HAP-1 (cell line): Measurements from ENCODE around the gene TRIM31.

Source experiments
- DNase-seq, 2 experiments: peaks; one replicate each; pipeline ENCODE4 v3.0.0-alpha.2; 2016 to 2020; ENCODE audit warnings: low spot score in 2 of 2
- H3K27me3 ChIP-seq: fragments of 250-450 bp; sonication (Bioruptor Pico); 2 replicates; pipeline ENCODE4 v1.5.1; 2020; ENCODE audit warnings: low read depth, mild to moderate bottlenecking, moderate library complexity
- H3K36me3 ChIP-seq: fragments of 250-450 bp; sonication (Bioruptor Pico); replicated peaks from 2 replicates; pipeline ENCODE4 v1.5.1; 2020; ENCODE audit warnings: mild to moderate bottlenecking
- H3K4me1 ChIP-seq: fragments of 250-450 bp; sonication (Bioruptor Pico); 2 replicates; pipeline ENCODE4 v1.5.1; 2020; ENCODE audit warnings: mild to moderate bottlenecking
- H3K4me3 ChIP-seq: fragments of 250-450 bp; sonication (Bioruptor Pico); 2 replicates; pipeline ENCODE4 v1.5.1; 2020; ENCODE audit warnings: mild to moderate bottlenecking, moderate library complexity
- H3K9me3 ChIP-seq: fragments of 250-450 bp; sonication (Bioruptor Pico); 2 replicates; pipeline ENCODE4 v1.5.1; 2020; ENCODE audit warnings: mild to moderate bottlenecking, moderate library complexity
- in situ Hi-C: fragments of 300-500 bp; cut with MboI; formaldehyde crosslinking; loops from 3 replicates; pipeline ENCODE4 v1.14.3; 2020; ENCODE audit warnings: low sequenced_read_pairs, inconsistent platforms, mixed read lengths

TRIM31 gene

DNA sequence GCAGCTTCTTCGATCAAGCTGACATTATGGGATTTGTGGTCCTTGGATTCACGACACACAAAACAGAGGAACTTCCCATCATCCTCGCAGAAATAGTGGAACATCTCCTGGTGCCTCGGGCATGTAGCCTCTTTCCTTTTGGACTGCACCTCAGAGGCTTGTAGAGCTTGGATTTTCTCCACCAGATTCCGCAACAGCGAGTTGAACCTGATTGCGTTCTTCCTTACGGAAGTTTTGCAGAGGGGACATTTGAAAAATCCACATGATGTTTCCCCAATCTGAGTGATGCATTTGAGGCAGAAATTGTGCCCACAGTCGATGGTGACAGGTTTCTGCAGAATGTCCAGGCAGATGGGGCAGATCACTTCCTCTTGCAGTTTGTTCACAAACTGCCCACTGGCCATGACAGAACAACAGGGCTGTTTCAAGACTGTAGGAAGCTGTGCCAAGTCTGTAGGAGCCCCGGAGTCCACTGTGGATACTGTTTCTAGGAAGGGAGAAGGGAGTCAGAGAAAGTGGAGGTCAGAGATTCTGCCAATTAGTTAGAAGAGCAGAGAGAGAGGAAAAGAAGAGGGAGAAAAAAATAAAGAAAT is 392 bp downstream of the TRIM31 start:
- no peaks in the 10 kb centered on the region for H3K4me1 ChIP-seq
- in situ Hi-C loops = no loop called here
- peaks cover 32% of the 10 kb centered on the region for H3K27me3 ChIP-seq
- H3K36me3 ChIP-seq = no peaks in the 10 kb centered on the region
- no peaks in the 10 kb centered on the region for H3K9me3 ChIP-seq
- DNase-seq = no peak
- H3K4me3 ChIP-seq = no peak overlapping the region

GRCh38 chr6:30111266-30111856 is 1.5 kb downstream of the TRIM31 start:
- H3K27me3 ChIP-seq = peaks cover 32% of the 10 kb centered on the region
- no peaks in the 10 kb centered on the region for H3K36me3 ChIP-seq
- DNase-seq = no peak
- no peak overlapping the region for H3K4me3 ChIP-seq
- H3K9me3 ChIP-seq = no peaks in the 10 kb centered on the region
- no peaks in the 10 kb centered on the region for H3K4me1 ChIP-seq
- in situ Hi-C loops = no loop called here

- no peak for DNase-seq
These were observed 8.2 kb downstream of the TRIM31 start for GRCh38 chr6:30104661-30105060.

DNA sequence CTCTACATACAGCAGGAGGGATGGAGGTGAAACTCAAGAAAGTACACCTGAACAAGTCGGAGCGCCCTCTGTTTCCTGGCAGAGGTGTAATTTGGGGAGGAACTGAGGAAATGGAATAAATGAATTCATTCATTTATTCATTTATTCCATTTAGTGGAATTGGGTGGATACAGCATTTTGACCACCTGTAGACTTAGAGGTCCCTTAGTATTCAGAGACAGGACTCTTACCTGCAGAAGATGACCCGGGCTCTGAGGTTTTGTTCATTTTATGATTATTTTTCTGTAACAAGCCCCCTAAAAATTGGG is 9.1 kb downstream of the TRIM31 start:
- in situ Hi-C loops = no loop called here
- Histone ChIP-seq H3K27me3 (no peaks in the 10 kb centered on the region), H3K36me3 (no peaks in the 10 kb centered on the region), H3K4me3 (no peak overlapping the region), H3K4me1 (peaks cover 24% of the 10 kb centered on the region), H3K9me3 (no peaks in the 10 kb centered on the region)
- DNase-seq = no peak

More at GRCh38 chr6:30104661-30105060, 8.2 kb downstream of the TRIM31 start:
- Histone ChIP-seq H3K36me3 (no peaks in the 10 kb centered on the region), H3K9me3 (no peaks in the 10 kb centered on the region), H3K4me1 (peaks cover 24% of the 10 kb centered on the region), H3K27me3 (no peaks in the 10 kb centered on the region; the same call in 1 of the 2 replicates), H3K4me3 (no peak overlapping the region)
- in situ Hi-C loops = no loop called here

- in situ Hi-C loops = no loop called here
- peaks cover 24% of the 10 kb centered on the region for H3K4me1 ChIP-seq
- DNase-seq = peak; percentile 76 to 90
- no peaks in the 10 kb centered on the region for H3K27me3 ChIP-seq
- peak overlapping the region; percentile 10 for H3K4me3 ChIP-seq
- no peaks in the 10 kb centered on the region for H3K9me3 ChIP-seq
- no peaks in the 10 kb centered on the region for H3K36me3 ChIP-seq
These were observed 9.7 kb downstream of the TRIM31 start for GRCh38 chr6:30102970-30103871.

GRCh38 chr6:30102414-30102969 is 10.4 kb downstream of the TRIM31 start:
- no peaks in the 10 kb centered on the region for H3K27me3 ChIP-seq
- in situ Hi-C loops = no loop called here
- no peaks in the 10 kb centered on the region for H3K9me3 ChIP-seq

DNA sequence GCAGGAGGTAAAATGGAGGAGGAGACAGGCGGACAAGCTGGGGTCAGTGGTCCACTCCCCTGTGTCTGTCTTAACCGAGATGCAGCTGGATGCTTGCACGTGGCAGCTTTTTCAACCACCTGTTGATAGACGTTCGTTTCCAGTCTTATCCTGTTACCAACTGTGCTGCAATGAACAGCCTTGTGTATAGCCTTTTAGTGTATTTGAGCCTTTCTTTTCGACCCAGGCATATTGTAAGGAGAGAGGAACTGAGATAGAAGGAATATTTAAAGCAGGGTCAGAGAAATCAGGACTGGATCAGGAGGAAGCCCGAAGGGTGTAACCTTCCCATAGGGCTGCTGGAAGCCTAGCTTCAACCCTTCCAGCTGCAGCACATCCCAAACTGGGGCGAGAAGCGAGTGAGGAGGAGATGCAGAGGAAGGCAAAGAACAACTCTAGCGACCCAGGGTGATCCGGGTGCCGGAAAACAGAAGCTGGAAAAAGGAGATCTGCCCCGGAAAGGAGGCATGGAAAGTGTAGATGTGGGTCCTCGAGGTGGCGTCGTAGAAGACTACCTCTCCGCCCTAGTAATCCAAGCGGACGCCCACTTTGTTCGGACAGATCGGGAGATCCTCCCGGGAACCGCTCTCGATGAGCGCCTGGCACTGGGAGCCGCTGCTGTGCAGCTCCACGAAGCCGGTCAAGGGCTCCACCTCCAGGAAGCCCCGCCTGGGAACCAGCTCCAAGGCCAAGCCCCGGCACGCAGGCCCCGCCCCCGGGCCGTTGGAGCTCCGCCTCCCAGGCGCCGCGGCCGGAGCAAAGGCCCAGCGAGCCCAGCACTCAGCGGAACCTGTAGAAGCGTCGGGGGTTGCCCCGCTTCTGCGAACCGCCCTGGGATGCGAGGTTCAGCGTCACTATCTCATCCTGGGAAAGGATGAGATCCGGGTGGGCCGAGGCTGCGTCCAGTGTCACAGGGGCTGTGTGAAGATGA is 11.2 kb downstream of the TRIM31 start:
- Histone ChIP-seq H3K9me3 (no peaks in the 10 kb centered on the region), H3K36me3 (no peaks in the 10 kb centered on the region), H3K27me3 (no peaks in the 10 kb centered on the region), H3K4me1 (peaks cover 24% of the 10 kb centered on the region), H3K4me3 (peak overlapping the region; percentile 22)
- in situ Hi-C loops = no loop called here
- DNase-seq = peak; percentile 87 to 94

More at GRCh38 chr6:30102414-30102969, 10.4 kb downstream of the TRIM31 start:
- H3K36me3 ChIP-seq = no peaks in the 10 kb centered on the region
- H3K4me3 ChIP-seq = peak overlapping the region; percentile 22
- DNase-seq = peak in 1 of 2 experiments; percentile 35
- peaks cover 24% of the 10 kb centered on the region for H3K4me1 ChIP-seq

GRCh38 chr6:30100585-30101443 is 12.1 kb downstream of the TRIM31 start:
- DNase-seq = peak in 1 of 2 experiments; percentile 22
- H3K4me1 ChIP-seq = peaks cover 24% of the 10 kb centered on the region
- H3K9me3 ChIP-seq = no peaks in the 10 kb centered on the region
- in situ Hi-C loops = no loop called here
- H3K4me3 ChIP-seq = no peak overlapping the region
- H3K27me3 ChIP-seq = no peaks in the 10 kb centered on the region
- no peaks in the 10 kb centered on the region for H3K36me3 ChIP-seq

DNA sequence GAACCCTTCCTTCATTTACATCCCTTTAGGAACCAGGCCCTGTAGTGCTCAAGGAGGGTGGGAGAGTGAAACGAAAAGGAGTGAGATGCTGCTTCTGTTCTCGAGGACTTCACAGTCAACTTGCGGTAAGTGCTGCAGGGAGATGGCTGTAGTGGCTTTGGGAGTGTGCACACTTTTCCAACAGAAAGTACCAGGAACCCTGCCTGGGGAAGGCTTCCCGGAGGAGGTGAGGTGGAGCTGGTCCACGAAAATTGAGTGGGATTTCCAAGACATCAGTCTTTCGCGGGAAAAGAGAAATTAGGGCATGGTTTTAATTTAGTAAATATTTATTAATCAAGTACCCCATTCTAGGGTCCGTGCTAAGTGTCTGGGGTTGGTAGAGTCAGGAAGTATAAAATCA is 12.7 kb downstream of the TRIM31 start:
- no peak overlapping the region for H3K4me3 ChIP-seq
- H3K36me3 ChIP-seq = no peaks in the 10 kb centered on the region
- no peak for DNase-seq
- H3K4me1 ChIP-seq = peaks cover 24% of the 10 kb centered on the region
- in situ Hi-C loops = no loop called here
- no peaks in the 10 kb centered on the region for H3K27me3 ChIP-seq
- no peaks in the 10 kb centered on the region for H3K9me3 ChIP-seq

DNA sequence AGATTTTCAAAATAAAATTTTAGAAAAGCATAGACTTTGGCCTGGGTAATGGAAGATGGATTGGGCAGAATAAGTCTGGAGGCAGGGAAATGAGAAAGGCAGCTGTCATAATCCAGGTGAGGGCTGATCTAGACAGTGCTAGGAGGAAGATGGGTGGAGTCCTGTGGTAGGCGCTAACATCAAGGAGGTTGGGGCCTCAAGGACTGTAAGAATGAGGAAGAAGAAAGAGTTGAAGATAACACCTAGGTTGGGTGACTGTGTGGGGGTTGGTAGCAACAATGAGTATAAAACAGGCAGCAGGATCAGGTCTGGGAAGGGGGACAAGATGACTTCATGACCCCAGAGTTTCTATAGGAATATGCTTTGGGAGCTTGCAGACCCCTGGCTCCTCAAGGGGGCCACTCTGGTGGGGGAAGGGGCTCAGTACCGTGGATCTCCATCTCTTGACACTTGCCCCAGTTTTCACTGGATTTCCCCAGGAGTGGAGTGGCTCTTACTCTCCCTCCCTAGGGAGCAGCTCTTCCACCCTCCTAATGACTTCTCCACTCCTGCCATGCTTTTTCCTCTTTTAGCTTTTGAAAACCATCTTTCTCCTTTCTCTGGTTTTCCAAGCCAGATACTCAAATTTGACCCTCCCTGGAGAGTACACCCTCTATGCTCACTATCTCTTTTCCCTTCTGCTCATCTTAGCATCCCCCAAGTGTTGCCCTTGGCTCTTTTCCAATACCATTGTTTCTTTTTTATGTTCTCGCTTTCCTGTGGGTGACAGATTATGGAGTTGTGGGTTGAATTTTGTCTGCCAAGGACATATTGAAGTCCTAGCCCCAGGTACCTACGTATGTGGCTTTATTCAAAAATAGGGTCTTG is 14.8 kb downstream of the TRIM31 start:
- Histone ChIP-seq H3K36me3 (no peaks in the 10 kb centered on the region), H3K4me3 (no peak overlapping the region), H3K4me1 (peaks cover 21% of the 10 kb centered on the region), H3K9me3 (no peaks in the 10 kb centered on the region), H3K27me3 (peaks cover 13% of the 10 kb centered on the region)
- in situ Hi-C loops = no loop called here
- no peak for DNase-seq

DNA sequence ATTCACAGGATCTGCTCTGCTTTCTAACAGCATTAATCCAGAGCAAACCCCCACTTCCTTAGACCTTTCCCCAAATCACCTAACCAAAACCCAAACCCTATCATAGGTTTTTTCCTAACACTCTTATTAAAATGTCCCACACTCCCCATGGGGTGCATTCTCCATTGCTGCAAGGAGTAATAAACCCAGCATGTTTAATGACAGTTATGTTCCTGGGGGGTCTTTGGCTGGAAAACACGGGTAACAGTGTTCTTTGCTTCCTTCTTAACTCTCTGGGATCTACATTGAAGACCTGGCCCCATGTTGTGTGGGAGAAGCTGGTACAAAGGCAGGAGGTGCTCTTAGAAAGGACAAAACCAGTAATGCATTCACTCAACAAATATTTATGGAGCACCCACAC is 16.1 kb downstream of the TRIM31 start:
- H3K9me3 ChIP-seq = no peaks in the 10 kb centered on the region
- in situ Hi-C loops = no loop called here
- DNase-seq = no peak
- H3K36me3 ChIP-seq = no peaks in the 10 kb centered on the region
- H3K4me1 ChIP-seq = peaks cover 13% of the 10 kb centered on the region
- H3K4me3 ChIP-seq = no peak overlapping the region
- peaks cover 13% of the 10 kb centered on the region for H3K27me3 ChIP-seq
